Esophagus squamous epithelium (tissue), 5 donors: ENCODE data around the gene RABGGTA. TPM values are rescaled to one million over a fixed set of nuclear protein-coding genes. Genes with fewer than 3 reads are reported as not detected.

Source experiments
- DNase-seq: peaks from one replicate; lab custom pipeline; 2025; lab: John Stamatoyannopoulos, UW
- H3K27ac ChIP-seq, 4 donors: fragments of 200-600 bp; sonication (generic); one replicate each; pipeline ENCODE4 v1.5.1; 2016 to 2019; ENCODE audit warnings: mild to moderate bottlenecking in 1 of 4
- H3K27me3 ChIP-seq, 4 donors: fragments of 200-600 bp; sonication (generic); 1 replicate in 3 of 4; 2 replicates in 1 of 4; pipeline versions ENCODE4 v1.5.1 to v1.6.0; 2017 to 2021; ENCODE audit warnings: antibody characterized with exemption in 1 of 4
- H3K36me3 ChIP-seq, 3 donors: fragments of 200-600 bp; sonication (generic); one replicate each; pipeline ENCODE4 v1.5.1; 2016 to 2019
- H3K4me1 ChIP-seq, 3 donors: fragments of 200-600 bp; sonication (generic); one replicate each; pipeline ENCODE4 v1.5.1; 2017 to 2019
- H3K4me3 ChIP-seq, 4 donors: fragments of 200-600 bp; sonication (generic); 1 replicate in 3 of 4; 2 replicates in 1 of 4; pipeline ENCODE4 v1.5.1; 2016 to 2019; ENCODE audit warnings: mild to moderate bottlenecking in 2 of 4, moderate library complexity in 1 of 4
- H3K9me3 ChIP-seq, 3 donors: fragments of 200-600 bp; sonication (generic); one replicate each; pipeline ENCODE4 v1.5.1; 2016 to 2019
- CTCF ChIP-seq, 6 experiments: fragments of 450-650 bp in 4 of 6; fragments of 200-600 bp in 2 of 6; sonication (generic) in 2 of 6; IDR thresholded peaks; one replicate each; pipeline ENCODE4 v1.5.1; 2016 to 2019; ENCODE audit warnings: antibody characterized with exemption in 6 of 6, mild to moderate bottlenecking in 4 of 6, moderate library complexity in 4 of 6
- POLR2A ChIP-seq, 4 donors: fragments of 450-650 bp; IDR thresholded peaks; one replicate each; pipeline ENCODE4 v1.6.1; 2017; ENCODE audit warnings: antibody characterized with exemption in 4 of 4, mild to moderate bottlenecking in 4 of 4, moderate library complexity in 3 of 4
- WGBS, 2 donors: methylation state at CpG; one replicate each; pipeline ENCODE4 v1.1.5; 2018; 5-methylcytosine and 5-hydroxymethylcytosine counted together
- intact Hi-C: fragments of 100-400 bp; cut with DNase I; formaldehyde crosslinking; loops from one replicate; pipeline ENCODE4 v1.15.0; 2022
- total RNA-seq, 4 donors: library from RNA; depleted of rRNA; stranded (reverse); fragments of >200 nt; gene quantifications; one replicate each; pipeline ENCODE4 v1.1.0, GENCODE V29; 2016
- donor health status: DM: yes; HTN: yes; CAD: no.

Gene RABGGTA
- total RNA-seq, 4 donors from 2014 or later, result 68.9 to 171 (median 108) TPM

- no peak for DNase-seq
- intact Hi-C loops, result no loop called here
- WGBS, 2 donors, result 53% methylated on average over 2 of the region's 11 CpGs; no CpG with 5 or more reads in 1 of the 2 donors
- Histone ChIP-seq H3K4me3 (no peak overlapping the region), H3K36me3 (peaks cover 7 to 97% (median 28%) of the 10 kb centered on the region in 3 donors), H3K9me3 (no peaks in the 10 kb centered on the region), H3K27me3 (no peaks in the 10 kb centered on the region), H3K27ac (no peak overlapping the region), H3K4me1 (no peaks in the 10 kb centered on the region)
- no peak for TF ChIP-seq CTCF (IDR thresholded peaks at IDR 0.05)
- no peak for TF ChIP-seq POLR2A (IDR thresholded peaks at IDR 0.05)
These were observed 18.9 kb downstream of the RABGGTA start for GRCh38 chr14:24252289-24253124.

GRCh38 chr14:24251880-24252288, 19.5 kb downstream of the RABGGTA start:
- peaks cover 7 to 92% (median 25%) of the 10 kb centered on the region in 3 donors for H3K36me3 ChIP-seq
- no peaks in the 10 kb centered on the region for H3K27me3 ChIP-seq
- WGBS, 2 donors, result 88 to 100% methylated on average over 1 of the region's 1 CpG
- intact Hi-C loops, result no loop called here
- H3K4me1 ChIP-seq, result no peaks in the 10 kb centered on the region
- TF ChIP-seq POLR2A (IDR thresholded peaks at IDR 0.05), result no peak
- peak in 1 of 6 experiments; percentile 8 for TF ChIP-seq CTCF (IDR thresholded peaks at IDR 0.05)
- no peaks in the 10 kb centered on the region for H3K9me3 ChIP-seq
- no peak for DNase-seq
- H3K27ac ChIP-seq, result no peak overlapping the region
- no peak overlapping the region for H3K4me3 ChIP-seq

- Histone ChIP-seq H3K27ac (no peak overlapping the region), H3K9me3 (no peaks in the 10 kb centered on the region), H3K4me3 (no peak overlapping the region), H3K36me3 (peaks cover 7 to 76% (median 20%) of the 10 kb centered on the region in 3 donors), H3K27me3 (no peaks in the 10 kb centered on the region), H3K4me1 (no peaks in the 10 kb centered on the region)
- TF ChIP-seq CTCF (IDR thresholded peaks at IDR 0.05) (no peak), POLR2A (IDR thresholded peaks at IDR 0.05) (no peak)
- WGBS, 2 donors, result 59 to 62% methylated on average over 4 of the region's 4 CpGs
- no peak for DNase-seq
- intact Hi-C loops, result no loop called here
These were observed 21.0 kb downstream of the RABGGTA start for GRCh38 chr14:24250354-24250753.

- Histone ChIP-seq H3K9me3 (no peaks in the 10 kb centered on the region), H3K4me3 (no peak overlapping the region), H3K4me1 (no peaks in the 10 kb centered on the region), H3K27ac (no peak overlapping the region), H3K36me3 (peaks cover 7 to 67% (median 11%) of the 10 kb centered on the region in 3 donors), H3K27me3 (no peaks in the 10 kb centered on the region)
- intact Hi-C loops, result no loop called here
- 82 to 84% methylated on average over 8 to 9 of the region's 13 CpGs for WGBS, 2 donors
- no peak for DNase-seq
- TF ChIP-seq POLR2A (IDR thresholded peaks at IDR 0.05) (no peak), CTCF (IDR thresholded peaks at IDR 0.05) (no peak)
These were observed 22.0 kb downstream of the RABGGTA start for GRCh38 chr14:24249230-24250021.
